SK-N-SH treated with all-trans-retinoic acid at 6 μM for 48 hours (cell line): ENCODE measurements around the gene HRCT1.

ENCODE experiments used
- ATAC-seq: fragments of 200-7000 bp; cut with Tn5 transposase; 3 replicates; pipeline ENCODE4 v1.9.1; 2020; ENCODE audit warnings: mild to moderate bottlenecking, moderate library complexity
- ARNTL ChIP-seq: fragments of 450-650 bp; formaldehyde crosslinking; IDR thresholded peaks from 2 replicates; pipeline ENCODE4 v1.5.0; 2020; ENCODE audit warnings: low read depth, mild to moderate bottlenecking, moderate library complexity, borderline replicate concordance
- BACH2 ChIP-seq: fragments of 250-450 bp; sonication (Bioruptor Pico); IDR thresholded peaks from 2 replicates; pipeline ENCODE4 v1.9.0; 2021; ENCODE audit warnings: mild to moderate bottlenecking, borderline replicate concordance
- CSDC2 ChIP-seq: fragments of 250-450 bp; sonication (Bioruptor Pico); IDR thresholded peaks from 2 replicates; pipeline ENCODE4 v1.5.0; 2020; ENCODE audit warnings: mild to moderate bottlenecking, moderate library complexity
- ESRRG ChIP-seq: fragments of 250-450 bp; sonication (Bioruptor Pico); IDR thresholded peaks from 2 replicates; pipeline ENCODE4 v1.6.1; 2021; ENCODE audit warnings: mild to moderate bottlenecking
- GLIS3 ChIP-seq: fragments of 250-450 bp; sonication (Bioruptor Pico); IDR thresholded peaks from 2 replicates; pipeline ENCODE4 v1.5.0; 2020; ENCODE audit warnings: mild to moderate bottlenecking, moderate library complexity
- ISL1 ChIP-seq: fragments of 250-450 bp; sonication (Bioruptor Pico); IDR thresholded peaks from 2 replicates; pipeline ENCODE4 v2.1.2; 2022; ENCODE audit warnings: mild to moderate bottlenecking, moderate library complexity
- OSR1 ChIP-seq: fragments of 250-450 bp; sonication (Bioruptor Pico); IDR thresholded peaks from 2 replicates; pipeline ENCODE4 v1.8.0; 2022; ENCODE audit warnings: moderate library complexity, mild to moderate bottlenecking, inconsistent platforms
- SNAI2 ChIP-seq: fragments of 250-450 bp; sonication (Bioruptor Pico); IDR thresholded peaks from 2 replicates; pipeline ENCODE4 v1.5.0; 2020; ENCODE audit warnings: mild to moderate bottlenecking, moderate library complexity
- TCF4 ChIP-seq: fragments of 250-450 bp; sonication (Bioruptor Pico); IDR thresholded peaks from 2 replicates; pipeline ENCODE4 v1.8.0; 2021; ENCODE audit warnings: mild to moderate bottlenecking, moderate library complexity, borderline replicate concordance
- TOX ChIP-seq: fragments of 250-450 bp; sonication (Bioruptor Pico); IDR thresholded peaks from 2 replicates; pipeline ENCODE4 v1.8.0; 2021; ENCODE audit warnings: mild to moderate bottlenecking, moderate library complexity, borderline replicate concordance
- ZFP3 ChIP-seq: fragments of 250-450 bp; sonication (Bioruptor Pico); IDR thresholded peaks from 2 replicates; pipeline ENCODE4 v1.5.0; 2020; ENCODE audit warnings: mild to moderate bottlenecking, moderate library complexity
- ZFP30 ChIP-seq: fragments of 450-650 bp; formaldehyde crosslinking; IDR thresholded peaks from 2 replicates; pipeline ENCODE4 v1.5.0; 2022; ENCODE audit warnings: mild to moderate bottlenecking, moderate library complexity
- ZNF565 ChIP-seq: fragments of 450-650 bp; formaldehyde crosslinking; conservative IDR thresholded peaks from 2 replicates; pipeline ENCODE4 v1.5.0; 2020; ENCODE audit warnings: low read depth, mild to moderate bottlenecking, moderate library complexity
- TF ChIP-seq, protein P1 (sequence below): fragments of 250-450 bp; sonication (Bioruptor Pico); IDR thresholded peaks from 2 replicates; pipeline ENCODE4 v1.5.0; 2020; ENCODE audit warnings: mild to moderate bottlenecking, moderate library complexity
- TF ChIP-seq, protein P2 (sequence below): fragments of 250-450 bp; sonication (Bioruptor Pico); IDR thresholded peaks from 2 replicates; pipeline ENCODE4 v1.8.0; 2020; ENCODE audit warnings: mild to moderate bottlenecking, moderate library complexity, borderline replicate concordance
- TF ChIP-seq, protein P3 (sequence below): fragments of 250-450 bp; sonication (Bioruptor Pico); IDR thresholded peaks from 2 replicates; pipeline ENCODE4 v1.8.0; 2021; ENCODE audit warnings: low read depth, mild to moderate bottlenecking, moderate library complexity, borderline replicate concordance

HRCT1 gene

DNA sequence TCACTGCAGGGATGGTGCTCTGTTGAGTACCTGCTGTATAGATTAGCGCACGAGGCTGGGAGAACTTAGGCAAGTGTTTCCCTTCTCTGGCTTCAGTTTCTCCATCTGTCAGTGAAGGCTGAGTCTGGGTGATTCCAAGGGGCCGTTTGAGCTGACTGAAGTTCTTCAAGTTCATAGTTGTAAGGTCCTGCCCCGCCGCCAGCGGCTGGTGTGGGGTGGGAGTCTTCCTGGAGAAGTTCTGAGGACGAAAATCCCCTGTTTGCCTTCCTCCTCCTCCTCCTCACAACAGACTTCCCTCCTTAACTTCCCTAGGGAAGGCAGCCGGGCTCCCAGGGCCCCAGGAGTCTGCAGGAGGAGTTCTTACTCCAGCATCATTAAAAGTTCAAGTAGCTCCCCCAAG is 1.7 kb upstream of the HRCT1 start:
- ATAC-seq: no peak
- no peak for TF ChIP-seq OSR1 (CRISPR knock-in tag)
- TF ChIP-seq GLIS3 (CRISPR knock-in tag): no peak
- no peak for TF ChIP-seq TCF4
- no peak for TF ChIP-seq ESRRG (CRISPR knock-in tag)
- TF ChIP-seq ARNTL (CRISPR knock-in tag): no peak
- TF ChIP-seq, protein P1, sequence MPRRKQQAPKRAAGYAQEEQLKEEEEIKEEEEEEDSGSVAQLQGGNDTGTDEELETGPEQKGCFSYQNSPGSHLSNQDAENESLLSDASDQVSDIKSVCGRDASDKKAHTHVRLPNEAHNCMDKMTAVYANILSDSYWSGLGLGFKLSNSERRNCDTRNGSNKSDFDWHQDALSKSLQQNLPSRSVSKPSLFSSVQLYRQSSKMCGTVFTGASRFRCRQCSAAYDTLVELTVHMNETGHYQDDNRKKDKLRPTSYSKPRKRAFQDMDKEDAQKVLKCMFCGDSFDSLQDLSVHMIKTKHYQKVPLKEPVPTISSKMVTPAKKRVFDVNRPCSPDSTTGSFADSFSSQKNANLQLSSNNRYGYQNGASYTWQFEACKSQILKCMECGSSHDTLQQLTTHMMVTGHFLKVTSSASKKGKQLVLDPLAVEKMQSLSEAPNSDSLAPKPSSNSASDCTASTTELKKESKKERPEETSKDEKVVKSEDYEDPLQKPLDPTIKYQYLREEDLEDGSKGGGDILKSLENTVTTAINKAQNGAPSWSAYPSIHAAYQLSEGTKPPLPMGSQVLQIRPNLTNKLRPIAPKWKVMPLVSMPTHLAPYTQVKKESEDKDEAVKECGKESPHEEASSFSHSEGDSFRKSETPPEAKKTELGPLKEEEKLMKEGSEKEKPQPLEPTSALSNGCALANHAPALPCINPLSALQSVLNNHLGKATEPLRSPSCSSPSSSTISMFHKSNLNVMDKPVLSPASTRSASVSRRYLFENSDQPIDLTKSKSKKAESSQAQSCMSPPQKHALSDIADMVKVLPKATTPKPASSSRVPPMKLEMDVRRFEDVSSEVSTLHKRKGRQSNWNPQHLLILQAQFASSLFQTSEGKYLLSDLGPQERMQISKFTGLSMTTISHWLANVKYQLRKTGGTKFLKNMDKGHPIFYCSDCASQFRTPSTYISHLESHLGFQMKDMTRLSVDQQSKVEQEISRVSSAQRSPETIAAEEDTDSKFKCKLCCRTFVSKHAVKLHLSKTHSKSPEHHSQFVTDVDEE (CRISPR knock-in tag): no peak

DNA sequence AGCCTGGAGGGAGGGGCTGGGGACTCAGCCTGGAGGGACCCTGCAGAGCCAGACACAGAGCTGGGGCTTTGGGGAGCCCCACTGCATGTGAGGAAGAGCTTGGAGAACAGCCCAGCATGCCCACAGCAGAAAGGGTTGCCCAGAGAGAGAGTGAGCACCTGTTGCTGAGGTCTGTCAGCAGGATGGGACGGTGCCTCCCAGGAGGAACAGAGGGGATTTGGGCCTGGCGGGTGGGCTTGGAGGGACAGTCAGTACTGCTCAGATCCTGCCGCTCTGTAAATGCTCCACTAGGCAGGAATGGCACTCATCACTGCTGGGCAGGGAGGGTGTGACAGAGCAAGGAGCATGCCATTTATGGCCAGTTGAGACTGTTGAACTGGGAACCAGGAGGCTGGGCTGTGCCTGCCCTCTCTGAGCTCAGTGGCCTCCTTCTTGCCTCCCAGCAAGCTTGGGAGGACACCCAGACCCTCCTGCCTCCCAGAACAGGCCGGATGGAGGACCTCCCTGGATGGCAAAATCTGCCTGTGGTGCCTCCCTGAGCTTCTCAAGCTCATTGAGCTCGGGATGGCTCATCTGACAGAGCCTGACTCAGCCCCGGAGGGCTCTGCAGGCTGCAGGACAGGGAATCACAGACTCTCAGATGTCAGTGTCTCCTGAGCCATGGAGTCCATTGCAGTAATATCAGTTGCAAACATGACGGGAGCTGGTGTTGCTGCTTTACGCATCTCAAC is 786 bp upstream of the HRCT1 start:
- TF ChIP-seq ISL1 (CRISPR knock-in tag) (no peak), SNAI2 (CRISPR knock-in tag) (no peak), BACH2 (no peak), ZFP3 (CRISPR knock-in tag) (no peak)
- peak; percentile 44 for ATAC-seq

DNA sequence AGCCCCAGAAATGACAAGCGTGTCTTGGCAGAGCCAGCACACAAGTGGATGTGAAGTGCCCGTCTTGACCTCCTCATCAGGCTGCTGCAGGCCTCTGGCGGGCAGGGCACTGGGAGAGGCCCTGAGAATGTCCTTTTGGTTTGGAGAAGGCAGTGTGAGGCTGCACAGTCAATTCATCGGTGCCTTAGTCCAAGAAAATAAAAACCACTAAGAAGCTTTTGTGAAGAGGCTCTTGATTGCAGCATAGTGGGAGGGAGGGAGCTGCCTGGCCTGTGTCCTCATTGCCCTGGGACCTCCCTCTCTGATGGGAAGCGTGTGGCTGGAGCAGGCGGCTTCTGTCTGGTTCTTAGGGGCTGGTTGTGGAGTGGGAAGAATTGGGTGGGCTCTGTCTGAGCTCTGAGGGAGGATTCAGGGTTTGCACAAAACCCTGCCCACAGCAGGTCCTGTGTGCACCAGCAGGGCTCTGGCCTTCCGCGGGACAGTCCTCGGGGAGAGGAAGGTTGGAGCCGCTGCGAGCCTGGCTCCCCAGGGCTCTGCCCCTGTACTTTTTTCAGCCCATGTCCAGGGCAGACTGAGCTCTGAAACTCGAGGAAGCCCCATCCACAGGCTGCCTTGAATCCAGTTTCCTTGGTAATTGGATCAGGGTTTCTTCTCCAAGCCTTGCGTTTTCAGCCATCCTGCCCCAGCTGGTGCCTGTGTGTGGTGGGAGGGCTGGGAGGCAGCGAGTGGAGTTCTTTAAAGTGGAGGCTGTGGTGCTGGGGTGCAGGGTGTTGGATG is 1.1 kb downstream of the HRCT1 start:
- ATAC-seq: peak; percentile 26
- TF ChIP-seq, protein P1 (CRISPR knock-in tag): no peak
- TF ChIP-seq ZFP3 (CRISPR knock-in tag): no peak
- no peak for TF ChIP-seq CSDC2 (CRISPR knock-in tag)
- TF ChIP-seq ARNTL (CRISPR knock-in tag): no peak
- no peak for TF ChIP-seq SNAI2 (CRISPR knock-in tag)
- TF ChIP-seq GLIS3 (CRISPR knock-in tag): no peak
- TF ChIP-seq, protein P2, sequence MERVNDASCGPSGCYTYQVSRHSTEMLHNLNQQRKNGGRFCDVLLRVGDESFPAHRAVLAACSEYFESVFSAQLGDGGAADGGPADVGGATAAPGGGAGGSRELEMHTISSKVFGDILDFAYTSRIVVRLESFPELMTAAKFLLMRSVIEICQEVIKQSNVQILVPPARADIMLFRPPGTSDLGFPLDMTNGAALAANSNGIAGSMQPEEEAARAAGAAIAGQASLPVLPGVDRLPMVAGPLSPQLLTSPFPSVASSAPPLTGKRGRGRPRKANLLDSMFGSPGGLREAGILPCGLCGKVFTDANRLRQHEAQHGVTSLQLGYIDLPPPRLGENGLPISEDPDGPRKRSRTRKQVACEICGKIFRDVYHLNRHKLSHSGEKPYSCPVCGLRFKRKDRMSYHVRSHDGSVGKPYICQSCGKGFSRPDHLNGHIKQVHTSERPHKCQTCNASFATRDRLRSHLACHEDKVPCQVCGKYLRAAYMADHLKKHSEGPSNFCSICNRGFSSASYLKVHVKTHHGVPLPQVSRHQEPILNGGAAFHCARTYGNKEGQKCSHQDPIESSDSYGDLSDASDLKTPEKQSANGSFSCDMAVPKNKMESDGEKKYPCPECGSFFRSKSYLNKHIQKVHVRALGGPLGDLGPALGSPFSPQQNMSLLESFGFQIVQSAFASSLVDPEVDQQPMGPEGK (CRISPR knock-in tag): no peak
- no peak for TF ChIP-seq BACH2
- no peak for TF ChIP-seq ZNF565 (CRISPR knock-in tag)
- no peak for TF ChIP-seq ISL1 (CRISPR knock-in tag)
- no peak for TF ChIP-seq TOX (CRISPR knock-in tag)
- TF ChIP-seq ZFP30 (CRISPR knock-in tag): no peak
- TF ChIP-seq, protein P3, sequence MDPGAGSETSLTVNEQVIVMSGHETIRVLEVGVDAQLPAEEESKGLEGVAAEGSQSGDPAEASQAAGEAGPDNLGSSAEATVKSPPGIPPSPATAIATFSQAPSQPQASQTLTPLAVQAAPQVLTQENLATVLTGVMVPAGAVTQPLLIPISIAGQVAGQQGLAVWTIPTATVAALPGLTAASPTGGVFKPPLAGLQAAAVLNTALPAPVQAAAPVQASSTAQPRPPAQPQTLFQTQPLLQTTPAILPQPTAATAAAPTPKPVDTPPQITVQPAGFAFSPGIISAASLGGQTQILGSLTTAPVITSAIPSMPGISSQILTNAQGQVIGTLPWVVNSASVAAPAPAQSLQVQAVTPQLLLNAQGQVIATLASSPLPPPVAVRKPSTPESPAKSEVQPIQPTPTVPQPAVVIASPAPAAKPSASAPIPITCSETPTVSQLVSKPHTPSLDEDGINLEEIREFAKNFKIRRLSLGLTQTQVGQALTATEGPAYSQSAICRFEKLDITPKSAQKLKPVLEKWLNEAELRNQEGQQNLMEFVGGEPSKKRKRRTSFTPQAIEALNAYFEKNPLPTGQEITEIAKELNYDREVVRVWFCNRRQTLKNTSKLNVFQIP (CRISPR knock-in tag): no peak
- TF ChIP-seq OSR1 (CRISPR knock-in tag): no peak
